Uterus (tissue), 2 donors: ENCODE measurements around the gene CALML5.

ENCODE experiments used
- CTCF ChIP-seq, 4 experiments: fragments of 200-600 bp in 2 of 4; fragments of 450-650 bp in 2 of 4; sonication (generic) in 2 of 4; IDR thresholded peaks; one replicate each; pipeline ENCODE4 v1.5.1; 2016 to 2019; ENCODE audit warnings: antibody characterized with exemption in 4 of 4, mild to moderate bottlenecking in 2 of 4, moderate library complexity in 1 of 4
- POLR2A ChIP-seq, 2 donors: fragments of 450-650 bp; IDR thresholded peaks; one replicate each; pipeline ENCODE4 v1.6.1; 2016; ENCODE audit warnings: antibody characterized with exemption in 2 of 2, mild to moderate bottlenecking in 1 of 2, moderate library complexity in 1 of 2

GRCh38 chr10:5506751-5507648 lies 7.6 kb upstream of the CALML5 start:
- no peak for TF ChIP-seq POLR2A (IDR thresholded peaks at IDR 0.05)
- TF ChIP-seq CTCF (IDR thresholded peaks at IDR 0.05): no peak
